Measurements from ENCODE around the gene RPL26.

RPL26 gene

DNA sequence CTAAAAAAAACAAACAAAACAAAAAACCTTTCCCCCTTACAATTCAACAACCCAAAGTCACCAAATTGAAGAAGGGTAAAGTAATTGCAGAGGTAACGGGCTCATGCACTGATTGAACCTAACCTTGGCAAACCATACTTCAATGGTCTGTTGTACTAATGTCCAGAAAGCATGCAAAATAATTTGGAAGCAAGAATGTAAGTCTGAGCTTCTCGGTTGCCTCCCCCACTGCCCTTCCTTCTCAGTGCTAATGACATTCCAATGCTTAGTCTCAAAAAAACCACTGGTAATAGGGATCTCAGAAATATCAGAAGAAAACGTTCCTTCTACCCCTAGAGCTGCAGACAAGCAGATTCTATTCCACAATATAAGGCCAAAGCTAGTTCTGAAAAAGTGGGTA, 22.2 kb downstream of the RPL26 start:
- H3K4me3 ChIP-seq (ENCODE audit: severe bottlenecking), result no peak overlapping the region
- no peaks in the 10 kb centered on the region for H3K36me3 ChIP-seq (ENCODE audit: low read depth)
- no peak for TF ChIP-seq CTCF (IDR thresholded peaks at IDR 0.05; ENCODE audit: poor library complexity, severe bottlenecking)
- no peak for DNase-seq (ENCODE audit: low spot score)
- H3K9me3 ChIP-seq (ENCODE audit: severe bottlenecking), result no peaks in the 10 kb centered on the region
- no peak for ATAC-seq (ENCODE audit: low read depth)
- no peak overlapping the region for H3K27ac ChIP-seq (ENCODE audit: poor library complexity, severe bottlenecking)
- H3K4me1 ChIP-seq (ENCODE audit: insufficient read depth, poor library complexity, severe bottlenecking), result peaks cover 8% of the 10 kb centered on the region
- H3K27me3 ChIP-seq (ENCODE audit: insufficient read depth, poor library complexity, severe bottlenecking), result no peaks in the 10 kb centered on the region

DNA sequence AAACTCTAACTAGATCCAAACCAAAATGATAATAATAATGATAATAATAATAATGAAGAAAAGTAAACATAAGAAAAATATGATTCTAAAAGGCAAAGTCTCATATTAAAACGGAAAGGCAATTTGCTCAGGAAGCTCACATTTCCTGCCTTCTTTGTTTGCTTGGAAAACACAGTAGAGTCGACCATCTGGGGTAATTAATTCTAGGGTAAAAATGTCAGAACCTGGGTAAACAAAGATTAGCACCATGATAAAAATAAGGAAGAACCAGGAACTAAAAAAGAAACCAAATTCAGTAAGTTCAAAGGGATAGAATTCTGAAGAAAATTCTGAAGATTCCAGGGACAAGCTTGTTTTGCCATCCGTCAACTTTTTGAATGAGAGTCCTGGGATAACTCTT, 22.7 kb downstream of the RPL26 start:
- no peak for ATAC-seq (ENCODE audit: low read depth)
- Histone ChIP-seq H3K4me1 (ENCODE audit: insufficient read depth, poor library complexity, severe bottlenecking) (peaks cover 4% of the 10 kb centered on the region), H3K4me3 (ENCODE audit: severe bottlenecking) (no peak overlapping the region), H3K9me3 (ENCODE audit: severe bottlenecking) (no peaks in the 10 kb centered on the region), H3K27me3 (ENCODE audit: insufficient read depth, poor library complexity, severe bottlenecking) (no peaks in the 10 kb centered on the region), H3K27ac (ENCODE audit: poor library complexity, severe bottlenecking) (no peak overlapping the region), H3K36me3 (ENCODE audit: low read depth) (no peaks in the 10 kb centered on the region)
- no peak for TF ChIP-seq CTCF (IDR thresholded peaks at IDR 0.05; ENCODE audit: poor library complexity, severe bottlenecking)
- no peak for DNase-seq (ENCODE audit: low spot score)

- H3K4me3 ChIP-seq (ENCODE audit: severe bottlenecking), result no peak overlapping the region
- H3K36me3 ChIP-seq (ENCODE audit: low read depth), result no peaks in the 10 kb centered on the region
- no peak overlapping the region for H3K27ac ChIP-seq (ENCODE audit: poor library complexity, severe bottlenecking)
- H3K27me3 ChIP-seq (ENCODE audit: insufficient read depth, poor library complexity, severe bottlenecking), result no peaks in the 10 kb centered on the region
- peak; percentile 95 for ATAC-seq (ENCODE audit: low read depth)
- TF ChIP-seq CTCF (IDR thresholded peaks at IDR 0.05; ENCODE audit: poor library complexity, severe bottlenecking), result no peak
- peaks cover 4% of the 10 kb centered on the region for H3K4me1 ChIP-seq (ENCODE audit: insufficient read depth, poor library complexity, severe bottlenecking)
- no peak for DNase-seq (ENCODE audit: low spot score)
- H3K9me3 ChIP-seq (ENCODE audit: severe bottlenecking), result no peaks in the 10 kb centered on the region
Observed at GRCh38 chr17:8359769-8360168, 23.2 kb downstream of the RPL26 start.

DNA sequence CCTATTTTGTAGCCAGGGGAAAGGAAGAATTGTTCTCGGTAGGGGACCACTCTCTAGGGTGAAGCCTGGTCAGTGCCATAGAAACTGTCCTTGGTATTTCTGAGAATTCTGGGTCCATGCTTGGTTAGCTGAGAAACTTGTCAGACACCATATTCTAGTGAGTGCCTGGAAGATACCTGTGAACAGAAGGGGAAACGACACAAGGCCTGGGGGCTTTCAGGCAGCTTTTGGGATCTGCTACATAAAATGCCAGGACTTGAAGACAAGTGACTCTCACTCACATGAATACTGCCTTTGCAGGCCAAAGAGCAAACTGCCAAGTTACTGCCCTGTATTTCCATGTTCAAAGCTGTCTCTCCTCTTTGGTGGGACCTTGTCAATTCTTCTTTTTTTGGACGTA, 25.1 kb downstream of the RPL26 start:
- H3K27ac ChIP-seq (ENCODE audit: poor library complexity, severe bottlenecking), result no peak overlapping the region
- no peaks in the 10 kb centered on the region for H3K9me3 ChIP-seq (ENCODE audit: severe bottlenecking)
- ATAC-seq (ENCODE audit: low read depth) (no peak), DNase-seq (ENCODE audit: low spot score) (no peak)
- TF ChIP-seq CTCF (IDR thresholded peaks at IDR 0.05; ENCODE audit: poor library complexity, severe bottlenecking), result no peak
- H3K4me3 ChIP-seq (ENCODE audit: severe bottlenecking), result no peak overlapping the region
- H3K4me1 ChIP-seq (ENCODE audit: insufficient read depth, poor library complexity, severe bottlenecking), result peaks cover 4% of the 10 kb centered on the region
- no peaks in the 10 kb centered on the region for H3K27me3 ChIP-seq (ENCODE audit: insufficient read depth, poor library complexity, severe bottlenecking)
- H3K36me3 ChIP-seq (ENCODE audit: low read depth), result no peaks in the 10 kb centered on the region

DNA sequence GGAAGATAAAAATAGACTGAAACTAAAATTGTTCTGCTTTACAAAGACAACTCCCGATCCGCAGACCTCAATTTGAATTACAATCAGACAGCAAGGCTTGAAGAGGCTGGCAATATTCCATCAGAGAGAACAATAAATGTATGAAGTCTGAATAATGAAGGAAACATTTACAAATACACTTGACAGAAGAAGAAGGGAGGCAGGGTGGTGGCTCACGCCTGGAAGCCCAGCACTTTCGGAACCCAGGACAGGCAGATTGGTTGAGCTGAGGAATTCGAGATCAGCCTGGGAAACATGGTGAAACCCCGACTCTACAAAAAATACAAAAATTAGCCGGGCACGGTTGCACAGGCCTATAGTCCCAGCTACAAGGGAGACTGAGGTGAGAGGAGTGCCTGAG, 28.8 kb downstream of the RPL26 start:
- ATAC-seq (ENCODE audit: low read depth) (no peak), DNase-seq (ENCODE audit: low spot score) (no peak)
- TF ChIP-seq CTCF (IDR thresholded peaks at IDR 0.05; ENCODE audit: poor library complexity, severe bottlenecking), result no peak
- no peaks in the 10 kb centered on the region for H3K36me3 ChIP-seq (ENCODE audit: low read depth)
- H3K4me3 ChIP-seq (ENCODE audit: severe bottlenecking), result no peak overlapping the region
- H3K27me3 ChIP-seq (ENCODE audit: insufficient read depth, poor library complexity, severe bottlenecking), result no peaks in the 10 kb centered on the region
- H3K4me1 ChIP-seq (ENCODE audit: insufficient read depth, poor library complexity, severe bottlenecking), result no peaks in the 10 kb centered on the region
- H3K9me3 ChIP-seq (ENCODE audit: severe bottlenecking), result no peaks in the 10 kb centered on the region
- H3K27ac ChIP-seq (ENCODE audit: poor library complexity, severe bottlenecking), result no peak overlapping the region

Data from RWPE2 (cell line).